Activated T-helper 1 cell treated with anti-CD3 and anti-CD28 coated beads, Interleukin-12 subunit alpha, Interleukin-12 subunit beta, Interleukin-2, Interleukin-4 antibody, amounts not matched to agents 30 ng/mL and 10 ng/mL and 1 ng/mL, durations not matched to agents 14 hours and 24 hours and 36 hours (primary cell): ENCODE data around the gene RPH3AL. TPM values are rescaled to one million over a fixed set of nuclear protein-coding genes. Genes with fewer than 3 reads are reported as not detected.
"Not testable (repeated sequence)": the region's sequence is repeated elsewhere in the genome, so short reads cannot be mapped to it uniquely, and the experiment has no call there.

Experiments
- DNase-seq: peaks from one replicate; pipeline ENCODE4 v3.0.0; 2021; ENCODE audit warnings: low spot score
- H3K27ac Mint-ChIP-seq: one replicate; pipeline ENCODE4 v1.8.0; 2021; ENCODE audit warnings: mild to moderate bottlenecking, mixed read lengths
- H3K27me3 Mint-ChIP-seq: one replicate; pipeline ENCODE4 v1.8.0; 2022; ENCODE audit warnings: mild to moderate bottlenecking, moderate library complexity, mixed read lengths; ENCODE audit not compliant: insufficient read depth
- H3K36me3 Mint-ChIP-seq: one replicate; pipeline ENCODE4 v1.8.0; 2021; ENCODE audit warnings: low read depth, mixed read lengths
- H3K4me1 Mint-ChIP-seq: one replicate; pipeline ENCODE4 v1.8.0; 2021; ENCODE audit warnings: low read depth, mixed read lengths
- H3K4me3 Mint-ChIP-seq: one replicate; pipeline ENCODE4 v1.8.0; 2021; ENCODE audit warnings: mild to moderate bottlenecking, moderate library complexity, mixed read lengths
- H3K9me3 Mint-ChIP-seq: one replicate; pipeline ENCODE4 v1.8.0; 2021; ENCODE audit warnings: mixed read lengths
- intact Hi-C: fragments of 100-400 bp; cut with micrococcal nuclease; formaldehyde crosslinking; loops from one replicate; pipeline ENCODE4 v1.15.1; 2024
- total RNA-seq: library from RNA; stranded (reverse); gene quantifications from 2 replicates; pipeline ENCODE4 v1.2.3, GENCODE V29; 2022

Gene RPH3AL
- total RNA-seq, 1 donor from 2014 or later, result 2.3 TPM

DNA sequence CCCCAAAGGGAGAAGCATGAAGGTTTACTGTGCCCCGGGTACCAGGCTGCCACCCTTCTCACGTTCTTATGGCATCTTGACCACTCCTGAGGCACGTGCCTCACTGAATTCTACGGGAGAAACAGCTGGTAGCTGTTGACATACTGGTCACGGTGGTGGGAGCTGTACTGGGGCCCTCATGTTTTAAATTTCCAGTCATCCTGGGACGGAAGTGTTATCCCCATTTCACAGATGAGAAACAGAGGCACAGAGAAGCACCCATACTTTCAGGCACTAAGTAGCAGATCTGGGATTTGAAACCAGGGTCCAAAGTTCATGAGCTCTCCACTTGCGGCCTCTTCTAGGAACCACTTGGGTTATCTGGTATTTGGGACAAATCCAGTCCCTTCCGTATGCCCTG lies 144.8 kb downstream of the RPH3AL start:
- no peaks in the 10 kb centered on the region for H3K36me3 Mint-ChIP-seq
- H3K27ac Mint-ChIP-seq, result no peak overlapping the region
- H3K9me3 Mint-ChIP-seq, result no peaks in the 10 kb centered on the region
- DNase-seq, result no peak
- peaks cover 13% of the 10 kb centered on the region for H3K27me3 Mint-ChIP-seq
- no peaks in the 10 kb centered on the region for H3K4me1 Mint-ChIP-seq
- H3K4me3 Mint-ChIP-seq, result no peak overlapping the region
- intact Hi-C loops, result no loop called here

DNA sequence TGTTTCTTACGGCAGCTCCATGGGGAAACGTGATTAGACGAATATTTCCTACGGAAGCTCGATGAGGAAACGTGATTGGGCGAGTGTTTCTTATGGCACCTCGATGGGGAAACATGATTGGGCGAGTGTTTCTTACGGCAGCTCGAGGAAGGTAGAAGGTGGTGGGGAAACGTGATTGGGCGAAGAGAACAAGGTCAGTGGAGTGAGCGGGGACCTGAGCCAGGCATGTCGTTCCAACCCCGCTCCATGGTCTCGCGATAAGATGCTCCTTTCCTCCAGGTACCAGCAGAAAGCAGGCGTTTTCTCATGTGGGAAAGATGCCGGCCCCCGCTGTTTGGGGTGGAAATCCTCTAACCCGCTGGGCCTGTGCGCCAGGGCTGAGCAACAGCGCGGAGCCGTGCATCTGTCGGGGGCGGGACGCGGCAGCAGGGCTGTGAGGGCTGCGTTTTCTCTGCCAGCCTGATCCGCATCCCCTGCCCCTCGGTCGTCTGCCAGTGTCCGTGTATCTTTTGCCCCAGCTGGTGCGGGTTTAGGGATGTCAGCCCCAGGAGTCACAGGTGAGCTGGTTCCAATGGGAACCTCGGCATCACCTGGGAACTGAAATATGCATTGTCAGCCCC lies 145.6 kb downstream of the RPH3AL start:
- H3K4me3 Mint-ChIP-seq, result no peak overlapping the region
- intact Hi-C loops, result no loop called here
- no peaks in the 10 kb centered on the region for H3K9me3 Mint-ChIP-seq
- no peak overlapping the region for H3K27ac Mint-ChIP-seq
- H3K27me3 Mint-ChIP-seq, result peaks cover 13% of the 10 kb centered on the region
- no peaks in the 10 kb centered on the region for H3K4me1 Mint-ChIP-seq
- DNase-seq, result no peak
- no peaks in the 10 kb centered on the region for H3K36me3 Mint-ChIP-seq

DNA sequence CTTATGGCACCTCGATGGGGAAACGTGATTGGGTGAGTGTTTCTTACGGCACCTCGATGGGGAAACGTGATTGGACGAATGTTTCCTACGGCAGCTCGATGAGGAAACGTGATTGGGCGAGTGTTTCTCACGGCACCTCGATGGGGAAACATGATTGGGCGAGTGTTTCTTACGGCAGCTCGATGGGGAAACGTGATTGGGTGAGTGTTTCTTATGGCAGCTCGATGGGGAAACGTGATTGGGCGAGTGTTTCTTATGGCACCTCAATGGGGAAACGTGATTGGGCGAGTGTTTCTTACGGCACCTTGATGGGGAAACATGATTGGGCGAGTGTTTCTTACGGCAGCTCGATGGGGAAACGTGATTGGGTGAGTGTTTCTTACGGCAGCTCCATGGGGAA lies 146.1 kb downstream of the RPH3AL start:
- H3K27ac Mint-ChIP-seq, result peak overlapping the region; percentile 27
- H3K27me3 Mint-ChIP-seq, result peaks cover 13% of the 10 kb centered on the region
- not testable (repeated sequence) for H3K9me3 Mint-ChIP-seq

DNA sequence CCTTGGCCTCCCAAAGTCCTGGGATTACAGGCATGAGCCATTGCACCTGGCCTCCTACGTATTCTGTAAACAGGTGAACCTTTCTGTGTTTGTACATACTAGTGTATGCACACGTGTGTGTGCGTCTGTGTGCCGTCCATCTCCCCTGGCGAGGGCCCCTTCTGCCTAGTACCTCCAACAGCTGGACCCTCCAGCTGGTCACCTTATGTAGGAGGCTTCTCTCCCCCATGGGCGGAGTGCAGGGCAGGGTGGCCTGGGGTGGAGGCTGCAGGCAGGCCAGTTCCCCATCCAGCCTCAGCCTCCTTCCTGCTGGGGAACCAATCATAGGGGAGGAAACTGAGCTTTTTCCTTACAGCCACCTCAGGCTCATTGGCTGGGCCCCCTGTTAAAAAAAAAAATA lies 146.8 kb downstream of the RPH3AL start:
- Mint-ChIP-seq H3K9me3 (no peaks in the 10 kb centered on the region), H3K27me3 (peaks cover 13% of the 10 kb centered on the region), H3K4me1 (no peaks in the 10 kb centered on the region), H3K36me3 (no peaks in the 10 kb centered on the region), H3K4me3 (no peak overlapping the region), H3K27ac (no peak overlapping the region)
- intact Hi-C loops, result no loop called here
- no peak for DNase-seq

More for the DNA sequence above, 146.1 kb downstream of the RPH3AL start:
- intact Hi-C loops, H3K4me3 Mint-ChIP-seq, H3K36me3 Mint-ChIP-seq, DNase-seq, H3K4me1 Mint-ChIP-seq: not testable (repeated sequence)

DNA sequence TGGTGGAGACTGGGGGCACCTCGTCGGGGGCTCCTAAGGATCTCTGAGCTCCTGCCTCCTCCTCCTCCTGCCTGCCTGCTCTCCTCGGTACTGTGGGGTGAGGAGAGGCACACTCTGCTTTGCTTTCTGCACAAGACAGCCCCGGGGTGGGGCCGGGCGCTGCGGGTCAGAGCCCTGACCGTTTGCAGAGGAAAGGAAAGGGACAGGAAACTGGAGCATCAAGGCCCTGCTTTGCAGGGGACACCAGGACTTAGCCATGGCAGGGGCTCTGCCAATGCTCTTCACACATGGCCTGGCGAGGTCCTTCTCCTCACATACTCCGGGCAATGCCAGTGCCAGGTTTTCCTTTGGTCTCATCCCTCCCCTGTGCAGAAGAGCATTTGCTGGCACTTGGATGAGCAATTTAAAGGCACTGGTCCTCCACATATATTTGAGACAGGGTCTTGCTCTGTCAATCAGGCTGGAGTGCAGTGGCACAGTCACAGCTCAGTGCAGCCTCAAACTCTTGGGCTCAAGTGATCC lies 147.4 kb downstream of the RPH3AL start:
- H3K4me1 Mint-ChIP-seq, result no peaks in the 10 kb centered on the region
- peaks cover 14% of the 10 kb centered on the region for H3K27me3 Mint-ChIP-seq
- no peaks in the 10 kb centered on the region for H3K36me3 Mint-ChIP-seq
- no peaks in the 10 kb centered on the region for H3K9me3 Mint-ChIP-seq
- intact Hi-C loops, result no loop called here
- no peak overlapping the region for H3K4me3 Mint-ChIP-seq
- DNase-seq, result no peak
- H3K27ac Mint-ChIP-seq, result no peak overlapping the region

DNA sequence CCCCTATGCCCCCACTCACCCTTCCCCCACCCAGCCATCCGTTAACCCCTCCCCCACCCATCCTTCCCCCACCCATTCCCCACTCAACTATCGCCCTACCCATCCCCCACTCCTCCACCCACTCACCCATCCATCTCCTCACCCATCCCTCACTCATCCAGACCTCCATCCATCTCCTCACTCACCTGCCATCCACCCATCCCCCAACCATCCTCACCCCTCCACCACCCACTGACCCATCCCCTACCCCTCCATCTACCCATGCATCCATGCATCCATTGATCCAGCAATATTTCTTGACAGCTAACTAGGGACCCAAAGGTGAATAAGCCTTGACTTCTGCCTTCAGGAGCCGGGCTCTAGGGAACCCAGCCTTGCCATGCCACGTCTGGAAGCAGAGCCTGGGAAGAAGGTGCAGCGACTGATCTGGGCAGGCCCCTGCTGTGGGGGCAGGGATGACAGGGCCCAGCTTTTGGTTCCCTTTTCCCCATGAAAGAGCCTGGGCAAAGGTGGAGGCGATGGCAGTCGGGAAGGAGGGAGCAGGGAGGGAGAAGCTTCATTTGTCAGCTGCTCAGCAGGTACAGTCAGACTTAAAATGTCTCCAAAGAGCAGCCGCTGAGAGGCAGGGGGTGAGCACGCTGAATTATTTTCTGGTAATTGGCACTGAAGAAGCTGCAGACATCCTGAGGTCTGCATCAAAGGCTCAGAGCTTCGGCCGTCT lies 148.0 kb downstream of the RPH3AL start:
- no peaks in the 10 kb centered on the region for H3K9me3 Mint-ChIP-seq
- H3K4me3 Mint-ChIP-seq, result no peak overlapping the region
- H3K4me1 Mint-ChIP-seq, result no peaks in the 10 kb centered on the region
- DNase-seq, result no peak
- no peak overlapping the region for H3K27ac Mint-ChIP-seq
- H3K27me3 Mint-ChIP-seq, result peaks cover 17% of the 10 kb centered on the region
- H3K36me3 Mint-ChIP-seq, result no peaks in the 10 kb centered on the region
- intact Hi-C loops, result no loop called here

DNA sequence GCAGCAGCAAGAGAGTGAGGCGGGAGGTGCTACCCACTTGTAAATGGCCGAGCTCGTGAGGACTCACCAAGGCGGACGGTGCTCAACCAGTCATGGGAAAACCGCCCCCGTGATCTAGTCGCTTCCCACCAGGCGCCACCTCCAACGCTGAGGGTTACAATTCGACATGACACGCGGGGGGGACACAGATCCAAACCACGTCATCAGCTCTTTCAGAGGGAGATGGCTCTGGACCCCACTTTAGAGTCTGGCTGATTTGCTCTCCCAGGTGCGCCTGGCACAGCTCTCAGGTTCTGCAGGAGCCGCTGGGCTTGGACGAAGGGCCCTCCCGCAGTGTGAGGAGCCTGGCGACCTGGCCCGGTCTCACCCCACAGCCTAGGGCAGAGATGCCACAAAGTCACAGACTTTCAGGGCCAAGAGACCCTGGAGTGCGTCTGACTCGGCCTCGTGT lies 150.1 kb downstream of the RPH3AL start:
- intact Hi-C loops, result no loop called here
- Mint-ChIP-seq H3K4me3 (no peak overlapping the region), H3K36me3 (no peaks in the 10 kb centered on the region), H3K4me1 (no peaks in the 10 kb centered on the region), H3K27me3 (peaks cover 19% of the 10 kb centered on the region), H3K27ac (no peak overlapping the region), H3K9me3 (no peaks in the 10 kb centered on the region)
- no peak for DNase-seq

DNA sequence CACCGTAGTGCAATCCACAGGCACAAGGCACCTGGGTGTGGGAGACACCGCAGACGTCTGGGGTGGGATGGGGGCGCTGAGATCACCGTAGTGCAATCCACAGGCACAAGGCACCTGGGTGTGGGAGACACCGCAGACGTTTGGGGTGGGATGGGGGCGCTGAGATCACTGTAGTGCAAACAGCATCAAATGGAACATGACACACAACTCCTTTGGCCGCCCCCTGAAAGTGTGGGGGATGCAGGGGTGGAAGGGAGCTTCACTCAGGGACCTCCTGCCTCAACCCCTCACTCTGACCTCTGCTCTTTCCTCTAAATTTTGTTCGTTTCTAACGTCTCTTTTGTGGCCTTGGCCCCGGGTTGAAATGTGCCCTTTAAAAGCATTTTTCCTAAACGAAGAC lies 150.9 kb downstream of the RPH3AL start:
- DNase-seq, H3K4me1 Mint-ChIP-seq, H3K9me3 Mint-ChIP-seq, intact Hi-C loops, H3K4me3 Mint-ChIP-seq, H3K27ac Mint-ChIP-seq, H3K36me3 Mint-ChIP-seq: not testable (repeated sequence)
- peaks cover 19% of the 10 kb centered on the region for H3K27me3 Mint-ChIP-seq

DNA sequence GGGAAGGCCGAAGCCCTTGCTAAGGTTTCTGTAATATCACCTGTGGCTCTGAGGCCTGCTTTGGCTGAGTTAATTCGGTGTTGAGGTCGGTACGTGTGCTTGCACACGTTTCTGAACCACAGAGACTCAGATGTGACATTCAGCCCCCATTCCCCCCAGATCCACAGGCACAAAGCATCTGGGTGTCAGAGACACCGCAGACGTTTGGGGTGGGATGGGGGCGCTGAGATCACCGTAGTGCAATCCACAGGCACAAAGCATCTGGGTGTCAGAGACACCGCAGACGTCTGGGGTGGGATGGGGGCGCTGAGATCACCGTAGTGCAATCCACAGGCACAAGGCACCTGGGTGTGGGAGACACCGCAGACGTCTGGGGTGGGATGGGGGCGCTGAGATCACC lies 151.3 kb downstream of the RPH3AL start:
- intact Hi-C loops, H3K36me3 Mint-ChIP-seq, DNase-seq, H3K4me1 Mint-ChIP-seq, H3K9me3 Mint-ChIP-seq, H3K27ac Mint-ChIP-seq, H3K4me3 Mint-ChIP-seq: not testable (repeated sequence)
- H3K27me3 Mint-ChIP-seq, result peaks cover 16% of the 10 kb centered on the region

DNA sequence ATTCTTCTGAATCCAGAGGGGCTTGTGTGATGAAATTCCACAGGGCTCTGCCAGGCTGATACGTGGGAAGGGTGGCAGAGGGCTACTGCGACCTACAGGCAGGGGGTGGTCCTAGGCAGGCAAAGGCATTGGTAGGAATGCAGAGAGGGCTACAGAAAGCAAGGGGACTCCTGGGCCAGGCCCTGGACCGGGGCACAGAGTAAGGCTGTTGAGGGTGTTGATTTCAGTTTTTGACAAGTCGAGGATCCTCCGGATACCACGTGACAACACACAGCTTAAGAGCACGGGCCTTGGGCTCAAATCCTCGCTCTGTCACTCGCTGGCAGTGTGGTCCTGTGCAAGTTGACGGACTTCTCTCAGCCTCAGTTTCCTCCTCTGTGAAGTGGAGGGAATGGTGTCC lies 152.0 kb downstream of the RPH3AL start:
- intact Hi-C loops, result no loop called here
- no peak overlapping the region for H3K27ac Mint-ChIP-seq
- H3K27me3 Mint-ChIP-seq, result peaks cover 14% of the 10 kb centered on the region
- H3K4me1 Mint-ChIP-seq, result no peaks in the 10 kb centered on the region
- H3K9me3 Mint-ChIP-seq, result no peaks in the 10 kb centered on the region
- H3K36me3 Mint-ChIP-seq, result no peaks in the 10 kb centered on the region
- DNase-seq, result no peak
- no peak overlapping the region for H3K4me3 Mint-ChIP-seq

DNA sequence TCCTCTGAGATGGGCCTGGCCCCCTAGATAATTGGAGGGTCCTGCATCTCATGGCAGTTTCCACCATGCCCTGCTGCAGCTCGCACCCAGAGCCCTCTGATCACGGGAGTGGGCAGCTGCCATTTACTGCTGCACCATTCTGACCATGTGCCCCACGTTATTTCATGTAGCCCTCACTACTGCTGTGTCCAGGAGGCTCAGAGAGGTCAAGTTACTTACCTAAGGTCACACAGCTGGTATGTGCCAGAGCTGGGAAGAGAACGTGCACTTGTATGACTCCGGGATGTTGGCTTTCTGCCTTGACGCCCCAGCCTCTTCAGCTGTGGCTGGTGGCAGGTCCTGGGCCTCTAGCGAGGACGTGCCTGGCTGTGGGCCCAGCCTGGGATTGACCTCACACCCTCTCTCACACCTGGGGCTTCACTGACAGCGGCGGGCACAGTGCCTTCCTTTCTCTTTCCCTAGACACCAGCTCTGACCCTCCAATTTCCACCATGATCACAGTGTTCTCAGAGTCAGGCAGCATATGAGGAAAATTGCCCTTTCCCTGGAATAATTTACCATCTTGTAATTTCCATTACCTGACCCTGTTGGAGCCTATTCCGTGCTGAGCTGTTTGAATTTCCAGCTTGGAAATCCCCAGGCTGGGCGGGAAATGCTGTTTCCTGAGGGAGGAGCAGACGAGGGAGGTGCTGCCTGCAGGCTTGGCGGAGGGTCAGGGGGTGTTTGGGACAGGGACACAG lies 152.6 kb downstream of the RPH3AL start:
- no peak overlapping the region for H3K4me3 Mint-ChIP-seq
- H3K36me3 Mint-ChIP-seq, result no peaks in the 10 kb centered on the region
- H3K27me3 Mint-ChIP-seq, result peaks cover 14% of the 10 kb centered on the region
- intact Hi-C loops, result no loop called here
- no peak overlapping the region for H3K27ac Mint-ChIP-seq
- no peaks in the 10 kb centered on the region for H3K9me3 Mint-ChIP-seq
- no peak for DNase-seq
- no peaks in the 10 kb centered on the region for H3K4me1 Mint-ChIP-seq

DNA sequence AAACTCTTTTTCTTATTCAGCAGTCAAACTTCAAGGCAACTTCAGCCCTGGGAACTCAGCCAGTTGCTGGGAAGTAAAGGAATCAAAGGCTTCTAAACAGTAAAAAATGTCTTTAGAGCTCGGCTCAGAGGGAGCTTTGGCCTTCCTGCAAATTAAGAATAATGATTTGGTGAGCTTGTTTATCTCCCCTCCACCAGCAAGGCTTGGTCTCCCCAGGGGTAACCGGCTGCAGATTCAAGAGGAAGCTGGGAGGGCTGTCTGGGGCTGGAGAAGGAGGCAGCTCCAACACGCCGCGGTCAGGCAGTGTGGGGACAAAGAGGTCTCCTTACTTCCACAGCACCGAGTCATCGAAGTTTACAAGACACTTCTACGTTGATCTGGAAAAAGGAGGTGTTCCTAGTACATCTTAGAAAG lies 153.4 kb downstream of the RPH3AL start:
- Mint-ChIP-seq H3K4me1 (no peaks in the 10 kb centered on the region), H3K27ac (no peak overlapping the region), H3K27me3 (peaks cover 12% of the 10 kb centered on the region), H3K36me3 (no peaks in the 10 kb centered on the region), H3K9me3 (no peaks in the 10 kb centered on the region), H3K4me3 (no peak overlapping the region)
- intact Hi-C loops, result no loop called here
- no peak for DNase-seq

DNA sequence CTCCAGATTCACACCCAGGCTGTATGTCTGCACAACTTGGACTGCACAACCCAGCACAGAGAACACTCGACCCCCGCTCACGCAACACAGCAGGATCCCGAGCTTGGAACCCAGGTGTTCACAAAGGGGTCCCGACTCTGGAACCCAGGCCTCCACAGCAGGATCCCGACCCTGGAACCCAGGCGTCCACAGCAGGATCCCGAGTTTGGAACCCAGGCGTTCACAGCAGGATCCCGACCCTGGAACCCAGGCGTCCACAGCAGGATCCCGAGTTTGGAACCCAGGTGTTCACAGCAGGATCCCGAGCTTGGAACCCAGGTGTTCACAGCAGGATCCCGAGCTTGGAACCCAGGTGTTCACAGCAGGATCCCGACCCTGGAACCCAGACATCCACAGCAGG lies 154.4 kb downstream of the RPH3AL start:
- intact Hi-C loops, H3K36me3 Mint-ChIP-seq, DNase-seq, H3K4me1 Mint-ChIP-seq, H3K4me3 Mint-ChIP-seq, H3K27ac Mint-ChIP-seq, H3K9me3 Mint-ChIP-seq: not testable (repeated sequence)
- H3K27me3 Mint-ChIP-seq, result peaks cover 12% of the 10 kb centered on the region
